Smooth muscle cell (in vitro differentiated cells): ENCODE results near the gene GAK. TPM values are rescaled to one million over a fixed set of nuclear protein-coding genes. Genes with fewer than 3 reads are reported as not detected.

Experiments
- DNase-seq: peaks from one replicate; lab custom pipeline; 2025; ENCODE audit not compliant: unreplicated experiment; lab: John Stamatoyannopoulos, UW
- H2AFZ ChIP-seq: fragments of 200-600 bp; sonication (generic); 2 replicates; pipeline ENCODE4 v1.6.0; 2016; ENCODE audit warnings: antibody characterized with exemption, low read depth, mild to moderate bottlenecking
- H3F3A ChIP-seq: fragments of 200-600 bp; sonication (generic); 2 replicates; pipeline ENCODE4 v1.6.0; 2017; ENCODE audit warnings: antibody characterized with exemption, low read depth
- H3K27ac ChIP-seq: fragments of 200-600 bp; sonication (generic); 2 replicates; pipeline ENCODE4 v1.5.1; 2016; ENCODE audit warnings: low read depth, mild to moderate bottlenecking
- H3K27me3 ChIP-seq: fragments of 200-600 bp; sonication (generic); 2 replicates; pipeline ENCODE4 v1.6.1; 2016; ENCODE audit warnings: low read depth, mild to moderate bottlenecking
- H3K36me3 ChIP-seq: fragments of 200-600 bp; sonication (generic); 2 replicates; pipeline ENCODE4 v1.5.1; 2016; ENCODE audit warnings: low read depth
- H3K4me1 ChIP-seq: fragments of 200-600 bp; sonication (generic); 2 replicates; pipeline ENCODE4 v1.5.1; 2016; ENCODE audit warnings: low read depth
- H3K4me2 ChIP-seq: fragments of 200-600 bp; sonication (generic); 2 replicates; pipeline ENCODE4 v1.6.0; 2016; ENCODE audit warnings: mild to moderate bottlenecking
- H3K4me3 ChIP-seq: fragments of 200-600 bp; sonication (generic); 2 replicates; pipeline ENCODE4 v1.5.1; 2016; ENCODE audit warnings: mild to moderate bottlenecking
- H3K79me2 ChIP-seq: fragments of 200-600 bp; sonication (generic); 2 replicates; pipeline ENCODE4 v1.6.0; 2016; ENCODE audit warnings: low read depth, mild to moderate bottlenecking
- H3K9ac ChIP-seq: fragments of 200-600 bp; sonication (generic); 2 replicates; pipeline ENCODE4 v1.6.0; 2016; ENCODE audit warnings: low read depth
- H3K9me3 ChIP-seq: fragments of 200-600 bp; sonication (generic); replicated peaks from 2 replicates; pipeline ENCODE4 v1.5.1; 2016; ENCODE audit warnings: low read depth
- H4K20me1 ChIP-seq: fragments of 200-600 bp; sonication (generic); 2 replicates; pipeline ENCODE4 v1.6.0; 2016; ENCODE audit warnings: low read depth
- WGBS: methylation state at CpG from one replicate; pipeline ENCODE4 v1.1.7; 2016; ENCODE audit warnings: low lambda C conversion rate; 5-methylcytosine and 5-hydroxymethylcytosine counted together
- polyA plus RNA-seq: library from polyadenylated mRNA; unstranded; fragments of >200 nt; fragmentation: Nextera tagmentation; extraction: Ambion mirVana; gene quantifications from 2 replicates; pipeline ENCODE4 v1.2.1, GENCODE V29; 2016
- total RNA-seq: library from RNA; depleted of rRNA; stranded (reverse); fragments of >200 nt; gene quantifications from 2 replicates; pipeline ENCODE4 v1.2.3, GENCODE V29; 2014
- TF ChIP-seq, protein P1 (sequence below): fragments of 200-600 bp; sonication (generic); IDR thresholded peaks from 2 replicates; pipeline ENCODE4 v1.5.1; 2017; ENCODE audit warnings: borderline replicate concordance, mild to moderate bottlenecking, antibody characterized with exemption; ENCODE audit not compliant: insufficient read depth, poor library complexity, severe bottlenecking

Gene GAK
- total and polyA plus RNA-seq, 2 experiments from 2014 or later, result 56.2 to 85.4 TPM

DNA sequence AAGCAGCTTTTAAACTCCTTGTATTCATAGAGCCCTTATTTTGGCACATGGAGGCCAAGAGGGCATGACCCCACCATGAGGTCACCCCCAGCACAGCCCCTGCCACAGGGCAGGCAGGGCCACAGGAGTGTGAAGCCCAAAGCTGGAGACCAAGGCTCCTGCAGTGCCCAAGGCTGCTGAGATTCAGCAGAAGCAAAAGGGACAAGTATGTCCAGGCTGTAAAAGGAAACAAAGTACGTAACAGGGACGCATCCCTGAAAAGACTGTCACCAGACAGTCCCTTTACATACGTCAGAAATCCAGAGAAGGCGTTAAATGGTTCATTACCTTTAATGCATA, 18.9 kb downstream of the GAK start:
- H3K4me1 ChIP-seq, result no peaks in the 10 kb centered on the region
- no peak for DNase-seq
- H3K79me2 ChIP-seq, result peaks cover 33% of the 10 kb centered on the region
- H4K20me1 ChIP-seq, result peaks cover 88% of the 10 kb centered on the region
- H3K4me3 ChIP-seq, result no peak overlapping the region
- no peak overlapping the region for H3K27ac ChIP-seq
- no peaks in the 10 kb centered on the region for H3K36me3 ChIP-seq
- no peak overlapping the region for H3K9ac ChIP-seq
- H3K4me2 ChIP-seq, result no peak overlapping the region
- no peaks in the 10 kb centered on the region for H3K9me3 ChIP-seq
- H3F3A ChIP-seq, result no peaks in the 10 kb centered on the region
- WGBS, result 96% methylated on average over 4 of the region's 4 CpGs
- no peaks in the 10 kb centered on the region for H3K27me3 ChIP-seq
- no peak overlapping the region for H2AFZ ChIP-seq
- TF ChIP-seq, protein P1, sequence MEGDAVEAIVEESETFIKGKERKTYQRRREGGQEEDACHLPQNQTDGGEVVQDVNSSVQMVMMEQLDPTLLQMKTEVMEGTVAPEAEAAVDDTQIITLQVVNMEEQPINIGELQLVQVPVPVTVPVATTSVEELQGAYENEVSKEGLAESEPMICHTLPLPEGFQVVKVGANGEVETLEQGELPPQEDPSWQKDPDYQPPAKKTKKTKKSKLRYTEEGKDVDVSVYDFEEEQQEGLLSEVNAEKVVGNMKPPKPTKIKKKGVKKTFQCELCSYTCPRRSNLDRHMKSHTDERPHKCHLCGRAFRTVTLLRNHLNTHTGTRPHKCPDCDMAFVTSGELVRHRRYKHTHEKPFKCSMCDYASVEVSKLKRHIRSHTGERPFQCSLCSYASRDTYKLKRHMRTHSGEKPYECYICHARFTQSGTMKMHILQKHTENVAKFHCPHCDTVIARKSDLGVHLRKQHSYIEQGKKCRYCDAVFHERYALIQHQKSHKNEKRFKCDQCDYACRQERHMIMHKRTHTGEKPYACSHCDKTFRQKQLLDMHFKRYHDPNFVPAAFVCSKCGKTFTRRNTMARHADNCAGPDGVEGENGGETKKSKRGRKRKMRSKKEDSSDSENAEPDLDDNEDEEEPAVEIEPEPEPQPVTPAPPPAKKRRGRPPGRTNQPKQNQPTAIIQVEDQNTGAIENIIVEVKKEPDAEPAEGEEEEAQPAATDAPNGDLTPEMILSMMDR, result no peak

- Histone ChIP-seq H3K27me3 (no peaks in the 10 kb centered on the region), H3K79me2 (peaks cover 28% of the 10 kb centered on the region), H3F3A (no peaks in the 10 kb centered on the region), H2AFZ (no peak overlapping the region), H3K9me3 (no peaks in the 10 kb centered on the region), H3K9ac (no peak overlapping the region), H3K27ac (no peak overlapping the region), H3K36me3 (no peaks in the 10 kb centered on the region), H3K4me2 (no peak overlapping the region), H4K20me1 (peaks cover 88% of the 10 kb centered on the region), H3K4me1 (no peaks in the 10 kb centered on the region), H3K4me3 (no peak overlapping the region)
- TF ChIP-seq, protein P1, result no peak
- 93% methylated on average over 19 of the region's 19 CpGs for WGBS
- DNase-seq, result no peak
Measured at GRCh38 chr4:912548-913279, 19.4 kb downstream of the GAK start.

DNA sequence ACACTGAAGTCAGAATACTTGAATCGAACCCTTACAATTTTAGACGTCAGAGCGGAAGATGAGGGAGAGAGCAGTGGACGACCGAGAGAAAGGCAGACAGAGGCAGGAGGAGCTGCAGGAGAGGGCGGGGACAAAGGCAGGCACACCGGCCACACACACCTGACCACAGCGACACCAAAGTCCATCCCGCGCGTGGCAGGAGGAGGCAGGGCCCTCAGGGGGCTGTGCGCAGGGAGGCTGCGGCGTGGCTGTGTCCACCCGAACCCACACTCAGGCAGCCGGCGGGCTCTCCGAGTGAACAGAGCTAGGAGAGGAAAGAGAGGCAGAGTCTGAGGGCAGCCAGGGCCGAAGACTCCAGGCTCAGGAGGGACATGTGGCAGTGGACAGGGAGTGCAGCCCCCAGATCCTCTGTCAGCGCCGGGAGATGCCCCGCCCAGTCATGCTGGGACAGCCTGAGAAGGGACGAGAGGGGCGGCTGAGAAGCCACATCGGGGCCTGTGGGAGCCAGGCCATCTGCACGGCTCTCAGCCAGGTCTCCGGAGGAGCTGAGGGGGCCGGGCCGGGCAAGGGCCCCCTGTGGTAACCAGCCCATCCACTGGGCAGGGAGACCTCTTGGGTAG, 20.1 kb downstream of the GAK start:
- no peak overlapping the region for H3K4me3 ChIP-seq
- 95% methylated on average over 23 of the region's 29 CpGs for WGBS
- TF ChIP-seq, protein P1, result no peak
- DNase-seq, result no peak
- no peaks in the 10 kb centered on the region for H3K27me3 ChIP-seq
- H3K36me3 ChIP-seq, result no peaks in the 10 kb centered on the region
- H2AFZ ChIP-seq, result no peak overlapping the region
- peaks cover 20% of the 10 kb centered on the region for H3K79me2 ChIP-seq
- H3K4me2 ChIP-seq, result no peak overlapping the region
- no peaks in the 10 kb centered on the region for H3K4me1 ChIP-seq
- peaks cover 88% of the 10 kb centered on the region for H4K20me1 ChIP-seq
- H3K9me3 ChIP-seq, result no peaks in the 10 kb centered on the region
- H3F3A ChIP-seq, result no peaks in the 10 kb centered on the region
- no peak overlapping the region for H3K9ac ChIP-seq
- no peak overlapping the region for H3K27ac ChIP-seq
